Measurements from ENCODE around the gene TVP23B.
"Not testable (repeated sequence)": the region's sequence is repeated elsewhere in the genome, so short reads cannot be mapped to it uniquely, and the experiment has no call there.

GRCh38 chr17:18747501-18747900 is 33.5 kb upstream of the TVP23B start:
- not testable (repeated sequence) for TF ChIP-seq POLR2A, POLR2AphosphoS5, EP300 (IDR thresholded peaks at IDR 0.05)
